HG03575 (cell line): ENCODE results near the gene ARHGAP40.

Source experiments
- ATAC-seq: cut with Tn5 transposase; IDR thresholded peaks from one replicate; pipeline ENCODE4 v1.9.1; 2021; ENCODE audit not compliant: unreplicated experiment, insufficient number of reproducible peaks, low FRiP score; ENCODE audit errors: extremely low read depth

The ARHGAP40 gene

GRCh38 chr20:38601216-38602184 is at the start of gene ARHGAP40:
TSS of gene ARHGAP40 (plus strand) at chr20:38601809.
- no peak for ATAC-seq

- no peak for ATAC-seq
Observed at GRCh38 chr20:38554986-38555385, 46.6 kb upstream of the ARHGAP40 start.

- ATAC-seq = no peak
Observed at GRCh38 chr20:38555395-38555794, 46.2 kb upstream of the ARHGAP40 start.

- ATAC-seq = no peak
Observed at GRCh38 chr20:38557174-38557573, 44.4 kb upstream of the ARHGAP40 start.

GRCh38 chr20:38558596-38559360 is 42.8 kb upstream of the ARHGAP40 start:
- no peak for ATAC-seq

- no peak for ATAC-seq
Observed at GRCh38 chr20:38559764-38560163, 41.8 kb upstream of the ARHGAP40 start.

GRCh38 chr20:38563802-38564431 is 37.7 kb upstream of the ARHGAP40 start:
- ATAC-seq = no peak

- ATAC-seq = no peak
Observed at GRCh38 chr20:38564680-38565079, 36.9 kb upstream of the ARHGAP40 start.

- ATAC-seq = no peak
Observed at GRCh38 chr20:38566036-38566598, 35.5 kb upstream of the ARHGAP40 start.

- no peak for ATAC-seq
Observed at GRCh38 chr20:38569747-38570525, 31.7 kb upstream of the ARHGAP40 start.

- no peak for ATAC-seq
Observed at GRCh38 chr20:38573413-38573812, 28.2 kb upstream of the ARHGAP40 start.

- ATAC-seq = no peak
Observed at GRCh38 chr20:38579219-38579910, 22.2 kb upstream of the ARHGAP40 start.

- no peak for ATAC-seq
Observed at GRCh38 chr20:38579921-38580320, 21.7 kb upstream of the ARHGAP40 start.

- ATAC-seq = no peak
Observed at GRCh38 chr20:38581013-38581412, 20.6 kb upstream of the ARHGAP40 start, which contains the start of gene ADIG. TSS of gene ADIG (plus strand) at chr20:38581197. CDS start at chr20:38581251, 54 bp downstream.

- no peak for ATAC-seq
Observed at GRCh38 chr20:38581830-38582358, 19.7 kb upstream of the ARHGAP40 start.

- no peak for ATAC-seq
Observed at GRCh38 chr20:38583306-38583705, 18.3 kb upstream of the ARHGAP40 start.

- no peak for ATAC-seq
Observed at GRCh38 chr20:38584099-38584763, 17.4 kb upstream of the ARHGAP40 start.
